H1 (cell line): Measurements from ENCODE around the gene POGK. TPM values are rescaled to one million over a fixed set of nuclear protein-coding genes. Genes with fewer than 3 reads are reported as not detected.

ENCODE experiments used
- ATF2 ChIP-seq: IDR thresholded peaks from 2 replicates; pipeline ENCODE4 v1.6.1; 2012; ENCODE audit warnings: low read length, inconsistent platforms
- BRCA1 ChIP-seq: IDR thresholded peaks from 2 replicates; pipeline ENCODE4 v1.6.1; 2012; ENCODE audit warnings: low read depth, low read length, improper control_type of control experiment
- CBX5 ChIP-seq: fragments of 300-800, 300-1000 bp; sonication (generic); IDR thresholded peaks from 2 replicates; pipeline ENCODE4 v1.7.1; 2016; ENCODE audit warnings: antibody characterized with exemption, low read length, low read depth
- CHD2 ChIP-seq: IDR thresholded peaks from 2 replicates; pipeline ENCODE4 v1.6.1; 2012; ENCODE audit warnings: low read length, improper control_type of control experiment
- CTBP2 ChIP-seq: IDR thresholded peaks from 2 replicates; pipeline ENCODE4 v1.7.0; 2011; ENCODE audit warnings: borderline replicate concordance, mild to moderate bottlenecking, moderate library complexity, mixed read lengths, low read length; ENCODE audit not compliant: insufficient read depth, insufficient read length
- EP300 ChIP-seq, 2 experiments: IDR thresholded peaks; 1 replicate in 1 of 2; 2 replicates in 1 of 2; pipeline ENCODE4 v1.6.1; 2011 to 2012; ENCODE audit warnings: low read depth in 2 of 2, low read length in 2 of 2, mild to moderate bottlenecking in 2 of 2, borderline replicate concordance in 1 of 2, inconsistent platforms in 1 of 2, moderate library complexity in 1 of 2
- PHF8 ChIP-seq: fragments of 200-600 bp; sonication (generic); conservative IDR thresholded peaks from 2 replicates; pipeline ENCODE4 v1.7.1; 2012; ENCODE audit warnings: low read depth, mild to moderate bottlenecking, inconsistent platforms, low read length, moderate library complexity
- POLR2A ChIP-seq, 2 experiments: IDR thresholded peaks; 1 replicate in 1 of 2; 2 replicates in 1 of 2; pipeline ENCODE4 v1.6.1; 2011; ENCODE audit warnings: low read depth in 2 of 2, low read length in 2 of 2, mild to moderate bottlenecking in 2 of 2; ENCODE audit errors: control extremely low read depth in 1 of 2
- SAP30 ChIP-seq: fragments of 300-600 bp; sonication (generic); IDR thresholded peaks from 2 replicates; pipeline ENCODE4 v1.7.1; 2012; ENCODE audit warnings: low read length, moderate library complexity, mild to moderate bottlenecking, inconsistent platforms; ENCODE audit not compliant: insufficient read depth, insufficient replicate concordance
- SIRT6 ChIP-seq: IDR thresholded peaks from one replicate; pipeline ENCODE4 v1.7.1; 2012; ENCODE audit warnings: low read length, inconsistent platforms
- polyA plus RNA-seq, 7 experiments: library from polyadenylated mRNA; depleted of rRNA in 3 of 7; stranded (reverse) in 5 of 7; unstranded in 2 of 7; fragments of >200 nt in 5 of 7; fragments of 200-250 nt in 2 of 7; gene quantifications; 1 replicate in 5 of 7; 2 replicates in 1 of 7; 4 replicates in 1 of 7; pipeline versions ENCODE4 v1.2.1 to v1.2.3, GENCODE V29; 2011 to 2013; ENCODE audit warnings: missing spikeins in 2 of 7, mixed read lengths in 2 of 7
- total RNA-seq: library from RNA; stranded (reverse); fragmentation: NEBNext Ultra II Directional; extraction: Animal tissue kit (Norgen Biotek cat#: 25700); gene quantifications from 2 replicates; pipeline ENCODE4 v1.2.1, GENCODE V29; 2021

Gene POGK
- total and polyA plus RNA-seq, 2 of the 8 experiments (the other 6 are each of a cell fraction or from before 2014, with no cell fraction given) = 16.9 to 40.3 TPM

- TF ChIP-seq ATF2 (no peak), SIRT6 (no peak), CTBP2 (no peak), EP300 (IDR thresholded peaks at IDR 0.05; ENCODE audit: borderline replicate concordance in 1 of 2, low read depth in 2 of 2, low read length in 2 of 2) (no peak), SAP30 (no peak), CHD2 (no peak), POLR2A (IDR thresholded peaks at IDR 0.05; ENCODE audit: control extremely low read depth in 1 of 2, low read depth in 2 of 2, low read length in 2 of 2) (no peak), BRCA1 (no peak), PHF8 (no peak), CBX5 (no peak)
These were observed 4.0 kb downstream of the POGK start (continued) for GRCh38 chr1:166843322-166843721.
